Neural cell (in vitro differentiated cells): Measurements from ENCODE around the gene GIMAP6. TPM values are rescaled to one million over a fixed set of nuclear protein-coding genes. Genes with fewer than 3 reads are reported as not detected.

ENCODE experiments used
- H2AFZ ChIP-seq: fragments of 200-600, 300-800 bp; sonication (generic), shearing (Covaris generic); 2 replicates; pipeline ENCODE4 v1.6.0; 2014; ENCODE audit warnings: low read depth, mild to moderate bottlenecking, antibody characterized with exemption, low read length, moderate library complexity
- H3F3A ChIP-seq: fragments of 200-600 bp; shearing (Covaris generic); 2 replicates; pipeline ENCODE4 v1.6.1; 2016; ENCODE audit warnings: mild to moderate bottlenecking, moderate library complexity, mixed read lengths, antibody characterized with exemption, low read length; ENCODE audit not compliant: insufficient read depth, poor library complexity, severe bottlenecking
- H3K27ac ChIP-seq: fragments of 200-600, 300-800 bp; sonication (generic), shearing (Covaris generic); 2 replicates; pipeline ENCODE4 v1.5.1; 2014; ENCODE audit warnings: mild to moderate bottlenecking, low read length, moderate library complexity
- H3K27me3 ChIP-seq: fragments of 300-800, 200-600 bp; sonication (generic), shearing (Covaris generic); 2 replicates; pipeline ENCODE4 v1.6.0; 2014; ENCODE audit warnings: mild to moderate bottlenecking, low read depth, low read length, moderate library complexity; ENCODE audit not compliant: insufficient read depth
- H3K36me3 ChIP-seq: fragments of 300-800, 200-600 bp; sonication (generic), shearing (Covaris generic); 2 replicates; pipeline ENCODE4 v1.5.1; 2014; ENCODE audit warnings: mild to moderate bottlenecking, antibody characterized with exemption, low read length, moderate library complexity; ENCODE audit not compliant: insufficient read depth
- H3K4me2 ChIP-seq: fragments of 300-800, 200-600 bp; sonication (generic), shearing (Covaris generic); 2 replicates; pipeline ENCODE4 v1.6.0; 2014; ENCODE audit warnings: mild to moderate bottlenecking, low read length
- H3K4me3 ChIP-seq: fragments of 300-800, 200-600 bp; sonication (generic), shearing (Covaris generic); 2 replicates; pipeline ENCODE4 v1.5.1; 2014; ENCODE audit warnings: mild to moderate bottlenecking, low read length, moderate library complexity
- H3K79me2 ChIP-seq: fragments of 200-600 bp; shearing (Covaris generic); replicated peaks from 2 replicates; pipeline ENCODE4 v1.6.0; 2014; ENCODE audit warnings: mild to moderate bottlenecking, low read length, moderate library complexity; ENCODE audit not compliant: insufficient read depth
- H3K9ac ChIP-seq: fragments of 300-800, 200-600 bp; sonication (generic), shearing (Covaris generic); 2 replicates; pipeline ENCODE4 v1.6.1; 2016; ENCODE audit warnings: mild to moderate bottlenecking, low read length, mixed read lengths
- H3K9me2 ChIP-seq: fragments of 200-600 bp; shearing (Covaris generic); 2 replicates; pipeline ENCODE4 v1.6.1; 2016; ENCODE audit warnings: mild to moderate bottlenecking, low read length, mixed read lengths; ENCODE audit not compliant: insufficient read depth
- H3K9me3 ChIP-seq: fragments of 200-600, 300-800 bp; sonication (generic), shearing (Covaris generic); 2 replicates; pipeline ENCODE4 v1.6.1; 2016; ENCODE audit warnings: mild to moderate bottlenecking, mixed run types, low read length, moderate library complexity, mixed read lengths
- H4K20me1 ChIP-seq: fragments of 200-600 bp; shearing (Covaris generic); 2 replicates; pipeline ENCODE4 v1.6.1; 2016; ENCODE audit warnings: mild to moderate bottlenecking, mixed run types; ENCODE audit not compliant: insufficient read depth
- CTCF ChIP-seq: fragments of 450-650 bp; IDR thresholded peaks from 2 replicates; pipeline ENCODE4 v1.5.1; 2014; ENCODE audit warnings: antibody characterized with exemption, mild to moderate bottlenecking, moderate library complexity; ENCODE audit not compliant: poor library complexity, severe bottlenecking
- EP300 ChIP-seq: fragments of 450-650 bp; conservative IDR thresholded peaks from 2 replicates; pipeline ENCODE4 v1.6.1; 2014; ENCODE audit warnings: antibody characterized with exemption, mild to moderate bottlenecking, moderate library complexity; ENCODE audit not compliant: poor library complexity, severe bottlenecking
- EZH2 ChIP-seq: fragments of 200-600, 300-800 bp; shearing (Covaris generic), sonication (generic); IDR thresholded peaks from 2 replicates; pipeline ENCODE4 v1.6.1; 2014; ENCODE audit warnings: antibody characterized with exemption, low read length, borderline replicate concordance, mild to moderate bottlenecking; ENCODE audit not compliant: insufficient read depth, poor library complexity, severe bottlenecking
- MXI1 ChIP-seq: fragments of 450-650 bp; conservative IDR thresholded peaks from 2 replicates; pipeline ENCODE4 v1.6.1; 2014; ENCODE audit warnings: antibody characterized with exemption, mild to moderate bottlenecking; ENCODE audit not compliant: poor library complexity, severe bottlenecking
- POLR2AphosphoS5 ChIP-seq: IDR thresholded peaks from 2 replicates; pipeline ENCODE4 v1.6.1; 2012
- RAD21 ChIP-seq: fragments of 450-650 bp; conservative IDR thresholded peaks from 2 replicates; pipeline ENCODE4 v1.6.1; 2014; ENCODE audit warnings: antibody characterized with exemption, mild to moderate bottlenecking, moderate library complexity
- REST ChIP-seq: IDR thresholded peaks from 2 replicates; pipeline ENCODE4 v1.6.1; 2012; ENCODE audit warnings: borderline replicate concordance
- SMC3 ChIP-seq: fragments of 450-650 bp; conservative IDR thresholded peaks from 2 replicates; pipeline ENCODE4 v1.6.1; 2014; ENCODE audit warnings: antibody characterized with exemption, mild to moderate bottlenecking, moderate library complexity; ENCODE audit not compliant: poor library complexity
- TAF1 ChIP-seq: IDR thresholded peaks from 2 replicates; pipeline ENCODE4 v1.6.1; 2012; ENCODE audit warnings: low read depth
- polyA plus RNA-seq: library from polyadenylated mRNA; depleted of rRNA; stranded (reverse); fragments of >200 nt; gene quantifications from 2 replicates; pipeline ENCODE4 v1.2.3, GENCODE V29; 2014

GIMAP6 gene
- polyA plus RNA-seq, 1 donor from 2014 or later: not detected

- TF ChIP-seq RAD21: no peak
- TF ChIP-seq MXI1: no peak
Observed at GRCh38 chr7:150654692-150655091, 22.5 kb upstream of the GIMAP6 start (continued).

- Histone ChIP-seq H3K79me2 (no peaks in the 10 kb centered on the region), H3F3A (no peaks in the 10 kb centered on the region), H2AFZ (no peak overlapping the region), H3K9me2 (no peaks in the 10 kb centered on the region), H3K4me3 (no peak overlapping the region), H3K4me2 (no peak overlapping the region), H3K27me3 (no peaks in the 10 kb centered on the region), H3K36me3 (no peaks in the 10 kb centered on the region), H3K9me3 (no peaks in the 10 kb centered on the region), H4K20me1 (no peaks in the 10 kb centered on the region), H3K9ac (no peak overlapping the region), H3K27ac (no peak overlapping the region)
- TF ChIP-seq RAD21 (no peak), CTCF (no peak), EP300 (no peak), EZH2 (no peak), REST (no peak), MXI1 (no peak), TAF1 (no peak), SMC3 (no peak), POLR2AphosphoS5 (no peak)
Observed at GRCh38 chr7:150649080-150649385, 16.8 kb upstream of the GIMAP6 start.

GRCh38 chr7:150648353-150649079 is 16.3 kb upstream of the GIMAP6 start:
- no peak for TF ChIP-seq POLR2AphosphoS5
- TF ChIP-seq SMC3: no peak
- TF ChIP-seq TAF1: no peak
- TF ChIP-seq CTCF: no peak
- TF ChIP-seq EP300: no peak
- no peak for TF ChIP-seq EZH2
- no peak for TF ChIP-seq REST
- no peak for TF ChIP-seq RAD21
- TF ChIP-seq MXI1: no peak
- Histone ChIP-seq H3K4me3 (no peak overlapping the region), H3K9me2 (no peaks in the 10 kb centered on the region), H3K27ac (no peak overlapping the region), H3K27me3 (no peaks in the 10 kb centered on the region), H3K9me3 (no peaks in the 10 kb centered on the region), H3K36me3 (no peaks in the 10 kb centered on the region), H2AFZ (no peak overlapping the region), H3K79me2 (no peaks in the 10 kb centered on the region), H3K9ac (no peak overlapping the region), H3K4me2 (no peak overlapping the region), H4K20me1 (no peaks in the 10 kb centered on the region), H3F3A (no peaks in the 10 kb centered on the region)
